OCI-LY3 (cell line): ENCODE measurements around the gene DLK1.

ENCODE experiments used
- EZH2phosphoT487 ChIP-seq: fragments of 200-600 bp; shearing (Covaris generic); IDR thresholded peaks from 2 replicates; pipeline ENCODE4 v1.6.1; 2018; ENCODE audit warnings: antibody characterized with exemption, mixed run types, low read depth
- TF ChIP-seq, protein P1 (sequence below): fragments of 200-600, 300-600 bp; sonication (generic); IDR thresholded peaks from 2 replicates; pipeline ENCODE4 v1.5.1; 2014; ENCODE audit warnings: antibody characterized with exemption, low read length, low read depth

GRCh38 chr14:100702590-100702989 is 24.1 kb upstream of the DLK1 start:
- TF ChIP-seq, protein P1, sequence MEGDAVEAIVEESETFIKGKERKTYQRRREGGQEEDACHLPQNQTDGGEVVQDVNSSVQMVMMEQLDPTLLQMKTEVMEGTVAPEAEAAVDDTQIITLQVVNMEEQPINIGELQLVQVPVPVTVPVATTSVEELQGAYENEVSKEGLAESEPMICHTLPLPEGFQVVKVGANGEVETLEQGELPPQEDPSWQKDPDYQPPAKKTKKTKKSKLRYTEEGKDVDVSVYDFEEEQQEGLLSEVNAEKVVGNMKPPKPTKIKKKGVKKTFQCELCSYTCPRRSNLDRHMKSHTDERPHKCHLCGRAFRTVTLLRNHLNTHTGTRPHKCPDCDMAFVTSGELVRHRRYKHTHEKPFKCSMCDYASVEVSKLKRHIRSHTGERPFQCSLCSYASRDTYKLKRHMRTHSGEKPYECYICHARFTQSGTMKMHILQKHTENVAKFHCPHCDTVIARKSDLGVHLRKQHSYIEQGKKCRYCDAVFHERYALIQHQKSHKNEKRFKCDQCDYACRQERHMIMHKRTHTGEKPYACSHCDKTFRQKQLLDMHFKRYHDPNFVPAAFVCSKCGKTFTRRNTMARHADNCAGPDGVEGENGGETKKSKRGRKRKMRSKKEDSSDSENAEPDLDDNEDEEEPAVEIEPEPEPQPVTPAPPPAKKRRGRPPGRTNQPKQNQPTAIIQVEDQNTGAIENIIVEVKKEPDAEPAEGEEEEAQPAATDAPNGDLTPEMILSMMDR, result no peak
- TF ChIP-seq EZH2phosphoT487, result no peak
